ENCODE data around the gene SPATS2L.

The SPATS2L gene

GRCh38 chr2:200297989-200298388 is 8.5 kb upstream of the SPATS2L start:
- no peak for DNase-seq

- DNase-seq, result no peak
Measured at GRCh38 chr2:200298816-200299215, 7.7 kb upstream of the SPATS2L start.

GRCh38 chr2:200300065-200300464 is 6.4 kb upstream of the SPATS2L start:
- DNase-seq, result peak; percentile 52

- DNase-seq, result no peak
Measured at GRCh38 chr2:200300638-200301314, 5.7 kb upstream of the SPATS2L start.

- no peak for DNase-seq
Measured at GRCh38 chr2:200301953-200302858, 4.3 kb upstream of the SPATS2L start.

- no peak for DNase-seq
Measured at GRCh38 chr2:200302940-200303727, 3.4 kb upstream of the SPATS2L start.

GRCh38 chr2:200305797-200306195 is 697 bp upstream of the SPATS2L start:
- peak; percentile 39 for DNase-seq

GRCh38 chr2:200306931-200307723 is 634 bp downstream of the SPATS2L start:
- no peak for DNase-seq

GRCh38 chr2:200307724-200308545 is 1.4 kb downstream of the SPATS2L start:
- no peak for DNase-seq

GRCh38 chr2:200308546-200309295 is 2.2 kb downstream of the SPATS2L start:
- DNase-seq, result no peak

- DNase-seq, result no peak
Measured at GRCh38 chr2:200309296-200310049, 3.0 kb downstream of the SPATS2L start.

- DNase-seq, result no peak
Measured at GRCh38 chr2:200310545-200310971, 4.1 kb downstream of the SPATS2L start.

GRCh38 chr2:200311139-200311538 is 4.6 kb downstream of the SPATS2L start:
- no peak for DNase-seq

- no peak for DNase-seq
Measured at GRCh38 chr2:200314976-200315567, 8.6 kb downstream of the SPATS2L start.

- no peak for DNase-seq
Measured at GRCh38 chr2:200317975-200318374, 11.5 kb downstream of the SPATS2L start.

GRCh38 chr2:200318940-200319435 is 12.5 kb downstream of the SPATS2L start:
- DNase-seq, result no peak

- DNase-seq, result no peak
Measured at GRCh38 chr2:200319548-200320337, 13.2 kb downstream of the SPATS2L start.

GRCh38 chr2:200320344-200320743 is 13.9 kb downstream of the SPATS2L start:
- no peak for DNase-seq

- no peak for DNase-seq
Measured at GRCh38 chr2:200320991-200321390, 14.5 kb downstream of the SPATS2L start.
